Daoy (cell line): ENCODE results near the gene ABCA1. TPM values are rescaled to one million over a fixed set of nuclear protein-coding genes. Genes with fewer than 3 reads are reported as not detected.

ENCODE experiments used
- DNase-seq: peaks from one replicate; pipeline ENCODE4 v3.0.0-alpha.2; 2015; ENCODE audit warnings: low read depth
- total RNA-seq: library from RNA; depleted of rRNA; stranded (reverse); fragments of >200 nt; shearing (Covaris generic); gene quantifications from 2 replicates; pipeline ENCODE4 v1.2.3, GENCODE V29; 2014

Gene ABCA1
- total RNA-seq, 1 experiment from 2014 or later: 0.74 TPM

GRCh38 chr9:104800068-104800785 is 127.7 kb downstream of the ABCA1 start:
- no peak for DNase-seq

- no peak for DNase-seq
Observed at GRCh38 chr9:104798209-104798995, 129.6 kb downstream of the ABCA1 start.

- DNase-seq: no peak
Observed at GRCh38 chr9:104795857-104796256, 132.1 kb downstream of the ABCA1 start.

- DNase-seq: no peak
Observed at GRCh38 chr9:104795082-104795481, 132.9 kb downstream of the ABCA1 start.

- peak; percentile 36 for DNase-seq
Observed at GRCh38 chr9:104794070-104794469, 133.9 kb downstream of the ABCA1 start.

GRCh38 chr9:104788251-104788650 is 139.7 kb downstream of the ABCA1 start:
- no peak for DNase-seq

- DNase-seq: no peak
Observed at GRCh38 chr9:104787306-104788015, 140.5 kb downstream of the ABCA1 start.

- DNase-seq: no peak
Observed at GRCh38 chr9:104786293-104786692, 141.7 kb downstream of the ABCA1 start.

GRCh38 chr9:104784098-104784497 is 143.9 kb downstream of the ABCA1 start:
- DNase-seq: no peak

GRCh38 chr9:104783588-104783987 is 144.4 kb downstream of the ABCA1 start:
- peak; percentile 7 for DNase-seq

GRCh38 chr9:104780796-104781395 is 147.1 kb downstream of the ABCA1 start:
- DNase-seq: peak; percentile 31

- DNase-seq: no peak
Observed at GRCh38 chr9:104779946-104780535, 147.9 kb downstream of the ABCA1 start.

GRCh38 chr9:104779334-104779733 is 148.6 kb downstream of the ABCA1 start:
- no peak for DNase-seq

- DNase-seq: no peak
Observed at GRCh38 chr9:104778802-104779201, 149.2 kb downstream of the ABCA1 start.

GRCh38 chr9:104776797-104777196 is 151.2 kb downstream of the ABCA1 start:
- DNase-seq: no peak

- no peak for DNase-seq
Observed at GRCh38 chr9:104775976-104776375, 152.0 kb downstream of the ABCA1 start.

GRCh38 chr9:104775574-104775936 is 152.4 kb downstream of the ABCA1 start:
- no peak for DNase-seq

GRCh38 chr9:104774831-104775573 is 153.0 kb downstream of the ABCA1 start:
- no peak for DNase-seq

GRCh38 chr9:104774132-104774531 is 153.8 kb downstream of the ABCA1 start:
- DNase-seq: no peak

GRCh38 chr9:104772714-104773510 is 155.0 kb downstream of the ABCA1 start:
- no peak for DNase-seq
